ENCODE data around the gene NSA2. TPM values are rescaled to one million over a fixed set of nuclear protein-coding genes. Genes with fewer than 3 reads are reported as not detected.

NSA2 gene
- total and polyA plus RNA-seq, 9 donors = 213 to 293 (median 234) TPM

GRCh38 chr5:74798977-74799911, 32.2 kb downstream of the NSA2 start:
- DNase-seq = peak; percentile 16
- WGBS (ENCODE audit: insufficient coverage) = 85% methylated on average over 21 of the region's 21 CpGs
- no peaks in the 10 kb centered on the region for H3K9me3 ChIP-seq (replicated peaks; ENCODE audit: control insufficient read depth, low read depth, low read length)
- no peaks in the 10 kb centered on the region for H3K27me3 ChIP-seq (ENCODE audit: control insufficient read depth, insufficient read depth, low read length)
- no peak overlapping the region for H3K4me3 ChIP-seq (ENCODE audit: low read length)
- H3K36me3 ChIP-seq (ENCODE audit: control insufficient read depth, insufficient read depth, low read length) = no peaks in the 10 kb centered on the region
- no peaks in the 10 kb centered on the region for H3K4me1 ChIP-seq (ENCODE audit: control insufficient read depth, insufficient read depth, low read length)
- H3K27ac ChIP-seq (ENCODE audit: low read length) = peak overlapping the region; percentile 17

- DNase-seq = no peak
- Histone ChIP-seq H3K4me1 (ENCODE audit: control insufficient read depth, insufficient read depth, low read length) (no peaks in the 10 kb centered on the region), H3K9me3 (replicated peaks; ENCODE audit: control insufficient read depth, low read depth, low read length) (no peaks in the 10 kb centered on the region), H3K4me3 (ENCODE audit: low read length) (no peak overlapping the region), H3K27me3 (ENCODE audit: control insufficient read depth, insufficient read depth, low read length) (no peaks in the 10 kb centered on the region), H3K36me3 (ENCODE audit: control insufficient read depth, insufficient read depth, low read length) (no peaks in the 10 kb centered on the region), H3K27ac (ENCODE audit: low read length) (no peak overlapping the region)
- WGBS (ENCODE audit: insufficient coverage) = no CpG with 5 or more reads among the region's 3 CpGs
Measured at GRCh38 chr5:74801197-74801596, 34.1 kb downstream of the NSA2 start.

- H3K9me3 ChIP-seq (replicated peaks; ENCODE audit: control insufficient read depth, low read depth, low read length) = no peaks in the 10 kb centered on the region
- WGBS (ENCODE audit: insufficient coverage) = 38% methylated on average over 1 of the region's 1 CpG
- DNase-seq = no peak
- no peak overlapping the region for H3K27ac ChIP-seq (ENCODE audit: low read length)
- no peaks in the 10 kb centered on the region for H3K4me1 ChIP-seq (ENCODE audit: control insufficient read depth, insufficient read depth, low read length)
- H3K27me3 ChIP-seq (ENCODE audit: control insufficient read depth, insufficient read depth, low read length) = no peaks in the 10 kb centered on the region
- H3K4me3 ChIP-seq (ENCODE audit: low read length) = no peak overlapping the region
- no peaks in the 10 kb centered on the region for H3K36me3 ChIP-seq (ENCODE audit: control insufficient read depth, insufficient read depth, low read length)
Measured at GRCh38 chr5:74801941-74802340, 34.9 kb downstream of the NSA2 start.

- Histone ChIP-seq H3K9me3 (replicated peaks; ENCODE audit: control insufficient read depth, low read depth, low read length) (no peaks in the 10 kb centered on the region), H3K27me3 (ENCODE audit: control insufficient read depth, insufficient read depth, low read length) (no peaks in the 10 kb centered on the region), H3K4me1 (ENCODE audit: control insufficient read depth, insufficient read depth, low read length) (no peaks in the 10 kb centered on the region), H3K4me3 (ENCODE audit: low read length) (no peak overlapping the region), H3K27ac (ENCODE audit: low read length) (no peak overlapping the region), H3K36me3 (ENCODE audit: control insufficient read depth, insufficient read depth, low read length) (no peaks in the 10 kb centered on the region)
- 89% methylated on average over 2 of the region's 4 CpGs for WGBS (ENCODE audit: insufficient coverage)
- DNase-seq = peak; percentile 8
Measured at GRCh38 chr5:74810915-74811314, 43.9 kb downstream of the NSA2 start.

- Histone ChIP-seq H3K36me3 (ENCODE audit: control insufficient read depth, insufficient read depth, low read length) (no peaks in the 10 kb centered on the region), H3K27ac (ENCODE audit: low read length) (no peak overlapping the region), H3K9me3 (replicated peaks; ENCODE audit: control insufficient read depth, low read depth, low read length) (no peaks in the 10 kb centered on the region), H3K27me3 (ENCODE audit: control insufficient read depth, insufficient read depth, low read length) (no peaks in the 10 kb centered on the region), H3K4me3 (ENCODE audit: low read length) (no peak overlapping the region), H3K4me1 (ENCODE audit: control insufficient read depth, insufficient read depth, low read length) (no peaks in the 10 kb centered on the region)
- DNase-seq = no peak
- no CpG with 5 or more reads among the region's 1 CpG for WGBS (ENCODE audit: insufficient coverage)
Measured at GRCh38 chr5:74816875-74817274, 49.8 kb downstream of the NSA2 start.

- Histone ChIP-seq H3K9me3 (replicated peaks; ENCODE audit: control insufficient read depth, low read depth, low read length) (no peaks in the 10 kb centered on the region), H3K36me3 (ENCODE audit: control insufficient read depth, insufficient read depth, low read length) (no peaks in the 10 kb centered on the region), H3K27ac (ENCODE audit: low read length) (no peak overlapping the region), H3K4me1 (ENCODE audit: control insufficient read depth, insufficient read depth, low read length) (no peaks in the 10 kb centered on the region), H3K4me3 (ENCODE audit: low read length) (no peak overlapping the region), H3K27me3 (ENCODE audit: control insufficient read depth, insufficient read depth, low read length) (no peaks in the 10 kb centered on the region)
- no peak for DNase-seq
- WGBS (ENCODE audit: insufficient coverage) = 88% methylated on average over 1 of the region's 1 CpG
Measured at GRCh38 chr5:74822288-74822687, 55.2 kb downstream of the NSA2 start.

- H3K4me3 ChIP-seq (ENCODE audit: low read length) = no peak overlapping the region
- no peak for DNase-seq
- H3K9me3 ChIP-seq (replicated peaks; ENCODE audit: control insufficient read depth, low read depth, low read length) = no peaks in the 10 kb centered on the region
- no peak overlapping the region for H3K27ac ChIP-seq (ENCODE audit: low read length)
- 93% methylated on average over 5 of the region's 7 CpGs for WGBS (ENCODE audit: insufficient coverage)
- H3K27me3 ChIP-seq (ENCODE audit: control insufficient read depth, insufficient read depth, low read length) = no peaks in the 10 kb centered on the region
- H3K36me3 ChIP-seq (ENCODE audit: control insufficient read depth, insufficient read depth, low read length) = no peaks in the 10 kb centered on the region
- H3K4me1 ChIP-seq (ENCODE audit: control insufficient read depth, insufficient read depth, low read length) = no peaks in the 10 kb centered on the region
Measured at GRCh38 chr5:74829413-74829812, 62.4 kb downstream of the NSA2 start.

Other genes with a start within 250 kb of the NSA2 start
- gene ENC1, start 126.5 kb upstream of the NSA2 start, total RNA-seq = 18.4 TPM
- 10 to 100 TPM; 24.7 to 35.4 (median 28.6) TPM for gene ENC1, start 126.5 kb upstream of the NSA2 start, polyA plus RNA-seq (ENCODE audit: insufficient read depth in 1 of 8, insufficient read length in 8 of 8, low replicate concordance in 1 of 8)
- gene HEXB, start 82.0 kb upstream of the NSA2 start, total RNA-seq = 54.4 TPM
- gene HEXB, start 82.0 kb upstream of the NSA2 start, polyA plus RNA-seq (ENCODE audit: insufficient read depth in 1 of 8, insufficient read length in 8 of 8, low replicate concordance in 1 of 8) = 10 to 100 TPM; 25.6 to 54.1 (median 35.8) TPM
- 24.6 TPM for gene GFM2, start 132 bp upstream of the NSA2 start, total RNA-seq
- 10 to 100 TPM; 19.9 to 27.5 (median 23.7) TPM for gene GFM2, start 132 bp upstream of the NSA2 start, polyA plus RNA-seq (ENCODE audit: insufficient read depth in 1 of 8, insufficient read length in 8 of 8, low replicate concordance in 1 of 8)
- gene FAM169A, start 99.1 kb downstream of the NSA2 start, total RNA-seq = 0.62 TPM
- gene FAM169A, start 99.1 kb downstream of the NSA2 start, polyA plus RNA-seq (ENCODE audit: insufficient read depth in 1 of 8, insufficient read length in 8 of 8, low replicate concordance in 1 of 8) = under 1 TPM; 0.33 to 0.92 (median 0.62) TPM

Measured in muscle of leg (tissue), 11 donors.